ENCODE measurements around the gene OLFM1.

DNA sequence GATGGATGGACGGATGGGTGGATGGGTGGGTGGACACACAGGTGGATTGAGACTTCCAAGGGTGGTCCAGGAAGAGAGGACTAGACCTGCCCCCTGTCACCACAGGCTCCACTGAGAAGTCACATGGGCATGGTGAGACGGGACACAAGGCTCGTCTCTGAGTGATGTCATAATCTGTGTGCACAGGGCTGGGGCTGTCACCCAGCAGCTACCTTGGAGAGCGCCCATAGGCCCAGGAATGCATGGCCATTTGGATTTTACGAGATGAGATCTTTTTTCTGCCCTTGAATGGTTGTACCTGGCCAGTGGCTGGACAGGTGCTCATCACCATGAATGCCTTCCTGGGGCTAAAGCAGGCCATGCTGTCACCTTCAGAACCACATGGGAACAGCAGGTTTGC lies 3.1 kb downstream of the OLFM1 start:
- no peak for TF ChIP-seq POLR2A (IDR thresholded peaks at IDR 0.05)
- TF ChIP-seq, protein P1, sequence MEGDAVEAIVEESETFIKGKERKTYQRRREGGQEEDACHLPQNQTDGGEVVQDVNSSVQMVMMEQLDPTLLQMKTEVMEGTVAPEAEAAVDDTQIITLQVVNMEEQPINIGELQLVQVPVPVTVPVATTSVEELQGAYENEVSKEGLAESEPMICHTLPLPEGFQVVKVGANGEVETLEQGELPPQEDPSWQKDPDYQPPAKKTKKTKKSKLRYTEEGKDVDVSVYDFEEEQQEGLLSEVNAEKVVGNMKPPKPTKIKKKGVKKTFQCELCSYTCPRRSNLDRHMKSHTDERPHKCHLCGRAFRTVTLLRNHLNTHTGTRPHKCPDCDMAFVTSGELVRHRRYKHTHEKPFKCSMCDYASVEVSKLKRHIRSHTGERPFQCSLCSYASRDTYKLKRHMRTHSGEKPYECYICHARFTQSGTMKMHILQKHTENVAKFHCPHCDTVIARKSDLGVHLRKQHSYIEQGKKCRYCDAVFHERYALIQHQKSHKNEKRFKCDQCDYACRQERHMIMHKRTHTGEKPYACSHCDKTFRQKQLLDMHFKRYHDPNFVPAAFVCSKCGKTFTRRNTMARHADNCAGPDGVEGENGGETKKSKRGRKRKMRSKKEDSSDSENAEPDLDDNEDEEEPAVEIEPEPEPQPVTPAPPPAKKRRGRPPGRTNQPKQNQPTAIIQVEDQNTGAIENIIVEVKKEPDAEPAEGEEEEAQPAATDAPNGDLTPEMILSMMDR (IDR thresholded peaks at IDR 0.05) = no peak

All from right lobe of liver (tissue), 4 donors.